GM23338 (cell line): ENCODE results near the gene CENPO.

Experiments used
- CREB1 ChIP-seq: fragments of 250-450 bp; sonication (Bioruptor Pico); IDR thresholded peaks from 2 replicates; pipeline ENCODE4 v1.5.0; 2020; ENCODE audit warnings: low read depth, mild to moderate bottlenecking, moderate library complexity
- EZH2 ChIP-seq: fragments of 200-600 bp; sonication (generic); IDR thresholded peaks from one replicate; pipeline ENCODE4 v1.8.0; 2017; ENCODE audit warnings: antibody characterized with exemption, mild to moderate bottlenecking, low read depth; ENCODE audit not compliant: unreplicated experiment
- EZH2phosphoT487 ChIP-seq: fragments of 200-600 bp; sonication (generic); IDR thresholded peaks from one replicate; pipeline ENCODE4 v1.8.1; 2018; ENCODE audit warnings: antibody characterized with exemption; ENCODE audit not compliant: unreplicated experiment
- JUNB ChIP-seq: IDR thresholded peaks from one replicate; pipeline ENCODE4 v1.6.1; 2016; ENCODE audit warnings: antibody characterized with exemption; ENCODE audit not compliant: unreplicated experiment
- NANOG ChIP-seq: IDR thresholded peaks from 2 replicates; pipeline ENCODE4 v1.6.1; 2016; ENCODE audit warnings: antibody characterized with exemption, borderline replicate concordance
- POLR2AphosphoS5 ChIP-seq: IDR thresholded peaks from 2 replicates; pipeline ENCODE4 v1.6.1; 2016; ENCODE audit warnings: antibody characterized with exemption, low read depth
- STAT1 ChIP-seq: IDR thresholded peaks from one replicate; pipeline ENCODE4 v1.6.1; 2016; ENCODE audit warnings: antibody characterized with exemption; ENCODE audit not compliant: unreplicated experiment
- ZNF114 ChIP-seq: fragments of 250-450 bp; sonication (Bioruptor Pico); IDR thresholded peaks from 2 replicates; pipeline ENCODE4 v1.5.0; 2020; ENCODE audit warnings: mild to moderate bottlenecking, moderate library complexity
- TF ChIP-seq, protein P1 (sequence below), 2 experiments: fragments of 200-600 bp in 1 of 2; sonication (generic) in 1 of 2; conservative IDR thresholded peaks; 2 replicates each; pipeline versions ENCODE4 v1.5.1 to v1.6.1; 2016 to 2017; ENCODE audit warnings: antibody characterized with exemption in 2 of 2, low read depth in 2 of 2, mild to moderate bottlenecking in 2 of 2, moderate library complexity in 1 of 2
- TF ChIP-seq, protein P2 (sequence below): IDR thresholded peaks from 2 replicates; pipeline ENCODE4 v1.6.1; 2016; ENCODE audit warnings: antibody characterized with exemption
- TF ChIP-seq, protein P3 (sequence below): IDR thresholded peaks from one replicate; pipeline ENCODE4 v1.6.1; 2018; ENCODE audit warnings: antibody characterized with exemption; ENCODE audit not compliant: unreplicated experiment

DNA sequence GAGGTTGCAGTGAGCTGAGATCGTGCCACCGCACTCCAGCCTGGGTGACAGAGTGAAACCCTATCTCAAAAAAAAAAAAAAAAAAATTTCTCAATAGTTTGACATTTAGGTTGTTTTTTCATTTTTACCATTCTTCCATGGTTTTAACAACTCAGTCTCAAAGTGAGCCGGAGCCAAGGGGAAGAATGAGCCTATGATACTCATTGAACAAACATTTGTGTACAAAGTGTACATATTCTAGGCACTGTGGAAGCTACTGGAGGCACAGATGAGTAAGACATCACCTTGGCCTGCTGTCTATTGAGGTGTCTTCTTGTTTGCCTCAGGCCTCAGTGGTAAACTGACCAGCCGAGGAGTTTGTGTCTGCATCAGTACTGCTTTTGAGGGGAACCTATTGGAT lies 21.9 kb downstream of the CENPO start:
- TF ChIP-seq, protein P1, sequence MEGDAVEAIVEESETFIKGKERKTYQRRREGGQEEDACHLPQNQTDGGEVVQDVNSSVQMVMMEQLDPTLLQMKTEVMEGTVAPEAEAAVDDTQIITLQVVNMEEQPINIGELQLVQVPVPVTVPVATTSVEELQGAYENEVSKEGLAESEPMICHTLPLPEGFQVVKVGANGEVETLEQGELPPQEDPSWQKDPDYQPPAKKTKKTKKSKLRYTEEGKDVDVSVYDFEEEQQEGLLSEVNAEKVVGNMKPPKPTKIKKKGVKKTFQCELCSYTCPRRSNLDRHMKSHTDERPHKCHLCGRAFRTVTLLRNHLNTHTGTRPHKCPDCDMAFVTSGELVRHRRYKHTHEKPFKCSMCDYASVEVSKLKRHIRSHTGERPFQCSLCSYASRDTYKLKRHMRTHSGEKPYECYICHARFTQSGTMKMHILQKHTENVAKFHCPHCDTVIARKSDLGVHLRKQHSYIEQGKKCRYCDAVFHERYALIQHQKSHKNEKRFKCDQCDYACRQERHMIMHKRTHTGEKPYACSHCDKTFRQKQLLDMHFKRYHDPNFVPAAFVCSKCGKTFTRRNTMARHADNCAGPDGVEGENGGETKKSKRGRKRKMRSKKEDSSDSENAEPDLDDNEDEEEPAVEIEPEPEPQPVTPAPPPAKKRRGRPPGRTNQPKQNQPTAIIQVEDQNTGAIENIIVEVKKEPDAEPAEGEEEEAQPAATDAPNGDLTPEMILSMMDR (conservative IDR thresholded peaks at IDR 0.05; ENCODE audit: low read depth in 2 of 2): no peak
- TF ChIP-seq EZH2 (no peak), POLR2AphosphoS5 (no peak), JUNB (no peak), CREB1 (CRISPR knock-in tag) (no peak), STAT1 (no peak), EZH2phosphoT487 (no peak), NANOG (no peak), ZNF114 (no peak)
- TF ChIP-seq, protein P2, sequence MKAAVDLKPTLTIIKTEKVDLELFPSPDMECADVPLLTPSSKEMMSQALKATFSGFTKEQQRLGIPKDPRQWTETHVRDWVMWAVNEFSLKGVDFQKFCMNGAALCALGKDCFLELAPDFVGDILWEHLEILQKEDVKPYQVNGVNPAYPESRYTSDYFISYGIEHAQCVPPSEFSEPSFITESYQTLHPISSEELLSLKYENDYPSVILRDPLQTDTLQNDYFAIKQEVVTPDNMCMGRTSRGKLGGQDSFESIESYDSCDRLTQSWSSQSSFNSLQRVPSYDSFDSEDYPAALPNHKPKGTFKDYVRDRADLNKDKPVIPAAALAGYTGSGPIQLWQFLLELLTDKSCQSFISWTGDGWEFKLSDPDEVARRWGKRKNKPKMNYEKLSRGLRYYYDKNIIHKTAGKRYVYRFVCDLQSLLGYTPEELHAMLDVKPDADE: no peak
- TF ChIP-seq, protein P3, sequence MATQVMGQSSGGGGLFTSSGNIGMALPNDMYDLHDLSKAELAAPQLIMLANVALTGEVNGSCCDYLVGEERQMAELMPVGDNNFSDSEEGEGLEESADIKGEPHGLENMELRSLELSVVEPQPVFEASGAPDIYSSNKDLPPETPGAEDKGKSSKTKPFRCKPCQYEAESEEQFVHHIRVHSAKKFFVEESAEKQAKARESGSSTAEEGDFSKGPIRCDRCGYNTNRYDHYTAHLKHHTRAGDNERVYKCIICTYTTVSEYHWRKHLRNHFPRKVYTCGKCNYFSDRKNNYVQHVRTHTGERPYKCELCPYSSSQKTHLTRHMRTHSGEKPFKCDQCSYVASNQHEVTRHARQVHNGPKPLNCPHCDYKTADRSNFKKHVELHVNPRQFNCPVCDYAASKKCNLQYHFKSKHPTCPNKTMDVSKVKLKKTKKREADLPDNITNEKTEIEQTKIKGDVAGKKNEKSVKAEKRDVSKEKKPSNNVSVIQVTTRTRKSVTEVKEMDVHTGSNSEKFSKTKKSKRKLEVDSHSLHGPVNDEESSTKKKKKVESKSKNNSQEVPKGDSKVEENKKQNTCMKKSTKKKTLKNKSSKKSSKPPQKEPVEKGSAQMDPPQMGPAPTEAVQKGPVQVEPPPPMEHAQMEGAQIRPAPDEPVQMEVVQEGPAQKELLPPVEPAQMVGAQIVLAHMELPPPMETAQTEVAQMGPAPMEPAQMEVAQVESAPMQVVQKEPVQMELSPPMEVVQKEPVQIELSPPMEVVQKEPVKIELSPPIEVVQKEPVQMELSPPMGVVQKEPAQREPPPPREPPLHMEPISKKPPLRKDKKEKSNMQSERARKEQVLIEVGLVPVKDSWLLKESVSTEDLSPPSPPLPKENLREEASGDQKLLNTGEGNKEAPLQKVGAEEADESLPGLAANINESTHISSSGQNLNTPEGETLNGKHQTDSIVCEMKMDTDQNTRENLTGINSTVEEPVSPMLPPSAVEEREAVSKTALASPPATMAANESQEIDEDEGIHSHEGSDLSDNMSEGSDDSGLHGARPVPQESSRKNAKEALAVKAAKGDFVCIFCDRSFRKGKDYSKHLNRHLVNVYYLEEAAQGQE: no peak
